PC-3 (cell line): ENCODE results near the gene RASAL2.

Source experiments
- CTCF ChIP-seq: fragments of 300-600 bp; sonication (generic); conservative IDR thresholded peaks from 2 replicates; pipeline ENCODE4 v1.5.1; 2017; ENCODE audit warnings: antibody characterized with exemption, low read depth, mild to moderate bottlenecking, low read length
- EZH2 ChIP-seq: fragments of 300-600 bp; sonication (generic); IDR thresholded peaks from one replicate; pipeline ENCODE4 v1.6.1; 2017; ENCODE audit warnings: antibody characterized with exemption, mild to moderate bottlenecking, low read length; ENCODE audit not compliant: unreplicated experiment
- EZH2phosphoT487 ChIP-seq: fragments of 300-600 bp; sonication (generic); IDR thresholded peaks from 2 replicates; pipeline ENCODE4 v1.6.1; 2018; ENCODE audit warnings: mild to moderate bottlenecking, antibody characterized with exemption, low read length, borderline replicate concordance

DNA sequence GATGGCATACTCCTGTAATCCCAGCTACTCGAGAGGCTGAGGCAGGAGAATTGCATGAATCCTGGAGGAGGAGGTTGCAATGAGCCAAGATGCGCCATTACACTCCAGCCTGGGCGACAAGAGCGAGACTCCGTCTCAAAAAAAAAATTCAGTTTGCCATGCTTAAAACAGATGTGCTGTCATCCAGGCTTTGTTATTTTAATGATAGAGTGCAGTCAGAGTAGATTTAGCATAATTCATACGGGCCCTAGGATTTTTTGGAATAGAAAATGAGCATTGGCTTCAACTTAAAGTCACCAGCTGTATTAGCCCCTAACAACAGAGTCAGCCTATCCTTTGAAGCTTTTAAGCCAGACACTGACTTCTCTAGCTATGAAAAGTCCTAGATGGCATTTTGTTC, 124.6 kb downstream of the RASAL2 start:
- TF ChIP-seq CTCF = no peak
- no peak for TF ChIP-seq EZH2phosphoT487
- no peak for TF ChIP-seq EZH2
